Epidermal melanocyte (primary cell): ENCODE results near the gene MAP1LC3C.

Source experiments
- DNase-seq: peaks from one replicate; pipeline ENCODE4 v3.0.0; 2011; ENCODE audit warnings: low spot score; ENCODE audit not compliant: insufficient read length

MAP1LC3C gene

GRCh38 chr1:241999026-241999425, at the start of gene MAP1LC3C:
Gene MAP1LC3C, minus strand, starts transcription at chr1:241999098. Its CDS starts 90 bp downstream, at chr1:241999008.
- DNase-seq = no peak

GRCh38 chr1:242043165-242043564, 44.3 kb upstream of the MAP1LC3C start:
- DNase-seq = no peak

- no peak for DNase-seq
Observed at GRCh38 chr1:242034392-242034791, 35.5 kb upstream of the MAP1LC3C start.

GRCh38 chr1:242033447-242033846, 34.5 kb upstream of the MAP1LC3C start:
- DNase-seq = no peak

GRCh38 chr1:242030071-242030470, 31.2 kb upstream of the MAP1LC3C start:
- no peak for DNase-seq

- no peak for DNase-seq
Observed at GRCh38 chr1:242025681-242026080, 26.8 kb upstream of the MAP1LC3C start.

GRCh38 chr1:242023805-242024204, 24.9 kb upstream of the MAP1LC3C start:
- DNase-seq = no peak

GRCh38 chr1:242019018-242019417, 20.1 kb upstream of the MAP1LC3C start:
- no peak for DNase-seq

GRCh38 chr1:242017580-242018233, 18.8 kb upstream of the MAP1LC3C start:
- no peak for DNase-seq

GRCh38 chr1:242016479-242016878, 17.6 kb upstream of the MAP1LC3C start:
- DNase-seq = no peak

GRCh38 chr1:242011894-242012660, 13.2 kb upstream of the MAP1LC3C start:
- no peak for DNase-seq

- no peak for DNase-seq
Observed at GRCh38 chr1:242008826-242009495, 10.1 kb upstream of the MAP1LC3C start.

- no peak for DNase-seq
Observed at GRCh38 chr1:242006976-242007375, 8.1 kb upstream of the MAP1LC3C start.

- no peak for DNase-seq
Observed at GRCh38 chr1:242005866-242006535, 7.1 kb upstream of the MAP1LC3C start.

GRCh38 chr1:242004751-242005495, 6.0 kb upstream of the MAP1LC3C start:
- DNase-seq = no peak

- DNase-seq = no peak
Observed at GRCh38 chr1:242002510-242002909, 3.6 kb upstream of the MAP1LC3C start.

- DNase-seq = no peak
Observed at GRCh38 chr1:242002072-242002471, 3.2 kb upstream of the MAP1LC3C start.

- DNase-seq = no peak
Observed at GRCh38 chr1:242000434-242000833, 1.5 kb upstream of the MAP1LC3C start.

GRCh38 chr1:241998412-241998921, 431 bp downstream of the MAP1LC3C start:
- peak; percentile 71 for DNase-seq

- DNase-seq = no peak
Observed at GRCh38 chr1:241997401-241997998, 1.4 kb downstream of the MAP1LC3C start.
